Measurements from ENCODE around the gene TMEM178A. TPM values are rescaled to one million over a fixed set of nuclear protein-coding genes. Genes with fewer than 3 reads are reported as not detected.

TMEM178A gene
- total RNA-seq, 1 donor from 2014 or later, result 19.2 TPM

DNA sequence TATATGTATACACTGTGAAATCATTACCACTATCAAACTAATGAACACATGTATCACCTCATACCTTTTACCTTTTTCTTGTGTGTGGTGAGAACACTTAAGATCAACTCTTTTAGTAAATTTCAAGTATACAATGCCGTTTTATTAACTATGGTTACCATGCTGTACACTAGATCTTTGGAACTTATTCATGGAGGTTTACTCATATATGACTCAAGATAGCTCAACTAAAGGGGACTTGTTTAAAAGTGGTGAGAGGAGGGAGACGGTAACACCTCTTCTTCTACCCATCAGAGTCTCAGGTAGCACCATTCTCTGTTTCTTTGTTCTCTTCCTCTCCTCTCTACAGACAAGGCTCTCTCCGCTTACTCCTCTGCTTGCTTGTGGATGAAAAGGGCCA, 36.1 kb upstream of the TMEM178A start:
- H3K9me3 Mint-ChIP-seq, result peaks cover 5% of the 10 kb centered on the region

DNA sequence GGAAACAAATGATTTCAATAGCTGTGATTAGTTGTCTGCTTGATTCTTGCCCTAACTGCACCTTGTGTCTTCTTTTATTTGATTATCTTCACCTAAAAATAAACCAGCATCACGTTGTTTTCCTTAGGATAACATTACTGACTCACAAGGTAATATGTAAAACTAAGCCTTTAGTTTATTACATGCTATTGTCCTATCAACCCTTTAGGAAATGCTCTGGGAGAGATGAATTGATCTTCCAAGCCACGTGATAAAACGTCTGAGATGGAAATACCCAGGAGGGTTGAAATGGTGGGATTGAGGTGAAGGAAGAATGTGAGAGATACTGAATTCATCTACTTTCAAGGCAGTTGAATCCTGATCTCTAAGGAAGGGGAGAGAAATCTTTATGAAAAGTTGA, 34.5 kb upstream of the TMEM178A start:
- Histone ChIP-seq H3F3A (ENCODE audit: low read depth) (no peaks in the 10 kb centered on the region), H3K36me3 (no peaks in the 10 kb centered on the region), H4K20me1 (ENCODE audit: low read depth) (no peaks in the 10 kb centered on the region), H3K27ac (no peak overlapping the region), H2AFZ (replicated peaks) (no peak overlapping the region), H3K4me3 (no peak overlapping the region), H3K9ac (no peak overlapping the region), H3K4me1 (peaks cover 5% of the 10 kb centered on the region), H3K4me2 (no peak overlapping the region), H3K27me3 (no peaks in the 10 kb centered on the region), H3K9me3 (ENCODE audit: low read depth) (no peaks in the 10 kb centered on the region), H3K79me2 (ENCODE audit: low read depth) (no peaks in the 10 kb centered on the region)
- Mint-ChIP-seq H3K4me1 (peaks cover 8% of the 10 kb centered on the region), H3K36me3 (no peaks in the 10 kb centered on the region), H3K27ac (no peak overlapping the region), H3K4me3 (no peak overlapping the region), H3K27me3 (ENCODE audit: insufficient read depth, low read depth) (peaks cover 3% of the 10 kb centered on the region), H3K9me3 (peaks cover 5% of the 10 kb centered on the region)
- no peak for DNase-seq (ENCODE audit: low spot score)
- TF ChIP-seq EZH2phosphoT487 (IDR thresholded peaks at IDR 0.05) (no peak), EZH2 (IDR thresholded peaks at IDR 0.05) (no peak)
- TF ChIP-seq, protein P1, sequence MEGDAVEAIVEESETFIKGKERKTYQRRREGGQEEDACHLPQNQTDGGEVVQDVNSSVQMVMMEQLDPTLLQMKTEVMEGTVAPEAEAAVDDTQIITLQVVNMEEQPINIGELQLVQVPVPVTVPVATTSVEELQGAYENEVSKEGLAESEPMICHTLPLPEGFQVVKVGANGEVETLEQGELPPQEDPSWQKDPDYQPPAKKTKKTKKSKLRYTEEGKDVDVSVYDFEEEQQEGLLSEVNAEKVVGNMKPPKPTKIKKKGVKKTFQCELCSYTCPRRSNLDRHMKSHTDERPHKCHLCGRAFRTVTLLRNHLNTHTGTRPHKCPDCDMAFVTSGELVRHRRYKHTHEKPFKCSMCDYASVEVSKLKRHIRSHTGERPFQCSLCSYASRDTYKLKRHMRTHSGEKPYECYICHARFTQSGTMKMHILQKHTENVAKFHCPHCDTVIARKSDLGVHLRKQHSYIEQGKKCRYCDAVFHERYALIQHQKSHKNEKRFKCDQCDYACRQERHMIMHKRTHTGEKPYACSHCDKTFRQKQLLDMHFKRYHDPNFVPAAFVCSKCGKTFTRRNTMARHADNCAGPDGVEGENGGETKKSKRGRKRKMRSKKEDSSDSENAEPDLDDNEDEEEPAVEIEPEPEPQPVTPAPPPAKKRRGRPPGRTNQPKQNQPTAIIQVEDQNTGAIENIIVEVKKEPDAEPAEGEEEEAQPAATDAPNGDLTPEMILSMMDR (IDR thresholded peaks at IDR 0.05), result no peak

More for the DNA sequence above, 36.1 kb upstream of the TMEM178A start:
- Histone ChIP-seq H3K4me3 (no peak overlapping the region), H3K27me3 (no peaks in the 10 kb centered on the region), H3K27ac (no peak overlapping the region), H3K9me3 (ENCODE audit: low read depth) (no peaks in the 10 kb centered on the region), H3K4me1 (peaks cover 12% of the 10 kb centered on the region), H3K36me3 (no peaks in the 10 kb centered on the region), H3K79me2 (ENCODE audit: low read depth) (no peaks in the 10 kb centered on the region), H2AFZ (replicated peaks) (no peak overlapping the region), H3F3A (ENCODE audit: low read depth) (no peaks in the 10 kb centered on the region), H3K9ac (no peak overlapping the region), H3K4me2 (no peak overlapping the region), H4K20me1 (ENCODE audit: low read depth) (no peaks in the 10 kb centered on the region)
- Mint-ChIP-seq H3K27me3 (ENCODE audit: insufficient read depth, low read depth) (peaks cover 3% of the 10 kb centered on the region), H3K27ac (no peak overlapping the region), H3K4me1 (peaks cover 13% of the 10 kb centered on the region), H3K36me3 (no peaks in the 10 kb centered on the region), H3K4me3 (no peak overlapping the region)
- TF ChIP-seq, protein P1 (IDR thresholded peaks at IDR 0.05), result no peak
- TF ChIP-seq EZH2phosphoT487 (IDR thresholded peaks at IDR 0.05), result no peak
- TF ChIP-seq EZH2 (IDR thresholded peaks at IDR 0.05), result no peak
- DNase-seq (ENCODE audit: low spot score), result no peak

DNA sequence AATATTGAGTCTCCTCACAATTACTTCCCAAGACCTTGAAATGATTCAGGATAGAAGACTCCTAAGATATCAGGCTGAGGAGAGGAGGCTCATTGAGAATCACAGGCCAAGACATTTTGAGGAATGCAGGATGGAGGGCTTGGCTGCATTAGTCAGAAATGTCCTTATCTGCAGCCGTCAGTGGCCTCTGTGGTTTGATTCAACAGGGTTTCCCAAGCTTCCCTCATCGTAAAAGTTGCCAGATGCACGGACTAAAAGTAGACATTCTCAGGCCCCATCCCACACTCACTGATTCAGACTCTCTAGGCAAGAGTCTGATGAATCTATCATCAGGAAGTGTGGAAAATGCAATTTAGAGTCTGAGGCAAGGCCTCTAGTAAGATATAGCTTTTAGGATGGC, 34.0 kb upstream of the TMEM178A start:
- Histone ChIP-seq H4K20me1 (ENCODE audit: low read depth) (no peaks in the 10 kb centered on the region), H3F3A (ENCODE audit: low read depth) (no peaks in the 10 kb centered on the region), H3K4me1 (peaks cover 5% of the 10 kb centered on the region), H3K27me3 (no peaks in the 10 kb centered on the region), H3K27ac (no peak overlapping the region), H3K4me3 (no peak overlapping the region), H3K36me3 (no peaks in the 10 kb centered on the region), H3K9me3 (ENCODE audit: low read depth) (no peaks in the 10 kb centered on the region), H2AFZ (replicated peaks) (no peak overlapping the region), H3K9ac (no peak overlapping the region), H3K4me2 (no peak overlapping the region), H3K79me2 (ENCODE audit: low read depth) (no peaks in the 10 kb centered on the region)
- H3K27me3 Mint-ChIP-seq (ENCODE audit: insufficient read depth, low read depth), result peaks cover 2% of the 10 kb centered on the region
- H3K36me3 Mint-ChIP-seq, result no peaks in the 10 kb centered on the region
- H3K27ac Mint-ChIP-seq, result no peak overlapping the region
- peaks cover 5% of the 10 kb centered on the region for H3K9me3 Mint-ChIP-seq
- H3K4me3 Mint-ChIP-seq, result no peak overlapping the region
- DNase-seq (ENCODE audit: low spot score), result no peak
- H3K4me1 Mint-ChIP-seq, result peaks cover 8% of the 10 kb centered on the region
- TF ChIP-seq EZH2phosphoT487 (IDR thresholded peaks at IDR 0.05), result no peak
- TF ChIP-seq, protein P1 (IDR thresholded peaks at IDR 0.05), result no peak
- TF ChIP-seq EZH2 (IDR thresholded peaks at IDR 0.05), result no peak

Data from neural progenitor cell (in vitro differentiated cells).